GM23338 (cell line): ENCODE measurements around the gene SHF.

Experiments
- CREB1 ChIP-seq: fragments of 250-450 bp; sonication (Bioruptor Pico); IDR thresholded peaks from 2 replicates; pipeline ENCODE4 v1.5.0; 2020; ENCODE audit warnings: low read depth, mild to moderate bottlenecking, moderate library complexity
- CTCF ChIP-seq, 2 experiments: fragments of 200-600 bp in 1 of 2; sonication (generic) in 1 of 2; conservative IDR thresholded peaks; 2 replicates each; pipeline versions ENCODE4 v1.5.1 to v1.6.1; 2016 to 2017; ENCODE audit warnings: antibody characterized with exemption in 2 of 2, low read depth in 2 of 2, mild to moderate bottlenecking in 2 of 2, moderate library complexity in 1 of 2
- ETS1 ChIP-seq: IDR thresholded peaks from 2 replicates; pipeline ENCODE4 v1.6.1; 2016; ENCODE audit warnings: antibody characterized with exemption
- EZH2 ChIP-seq: fragments of 200-600 bp; sonication (generic); IDR thresholded peaks from one replicate; pipeline ENCODE4 v1.8.0; 2017; ENCODE audit warnings: antibody characterized with exemption, mild to moderate bottlenecking, low read depth; ENCODE audit not compliant: unreplicated experiment
- EZH2phosphoT487 ChIP-seq: fragments of 200-600 bp; sonication (generic); IDR thresholded peaks from one replicate; pipeline ENCODE4 v1.8.1; 2018; ENCODE audit warnings: antibody characterized with exemption; ENCODE audit not compliant: unreplicated experiment
- JUNB ChIP-seq: IDR thresholded peaks from one replicate; pipeline ENCODE4 v1.6.1; 2016; ENCODE audit warnings: antibody characterized with exemption; ENCODE audit not compliant: unreplicated experiment
- POLR2AphosphoS5 ChIP-seq: IDR thresholded peaks from 2 replicates; pipeline ENCODE4 v1.6.1; 2016; ENCODE audit warnings: antibody characterized with exemption, low read depth
- REST ChIP-seq: IDR thresholded peaks from one replicate; pipeline ENCODE4 v1.6.1; 2018; ENCODE audit warnings: antibody characterized with exemption; ENCODE audit not compliant: unreplicated experiment
- ZNF462 ChIP-seq: fragments of 250-450 bp; sonication (Bioruptor Pico); IDR thresholded peaks from 2 replicates; pipeline ENCODE4 v1.5.0; 2020; ENCODE audit warnings: mild to moderate bottlenecking, moderate library complexity

- TF ChIP-seq CTCF (conservative IDR thresholded peaks at IDR 0.05; ENCODE audit: low read depth in 2 of 2) (no peak), EZH2 (no peak), REST (no peak), POLR2AphosphoS5 (no peak), EZH2phosphoT487 (no peak), CREB1 (no peak), ETS1 (no peak), ZNF462 (no peak), JUNB (no peak)
Measured at GRCh38 chr15:45169608-45170480, 17.9 kb downstream of the SHF start.
